Liver (tissue), 3 donors: ENCODE results near the gene CLOCK.

Experiments
- GABPA ChIP-seq, 2 donors: IDR thresholded peaks in 1 of 2; conservative IDR thresholded peaks in 1 of 2; 2 replicates each; pipeline ENCODE4 v1.6.1; 2016; ENCODE audit warnings: antibody characterized with exemption in 2 of 2, mild to moderate bottlenecking in 1 of 2, moderate library complexity in 1 of 2
- HNF4G ChIP-seq: IDR thresholded peaks from 2 replicates; pipeline ENCODE4 v1.6.1; 2016; ENCODE audit warnings: antibody characterized with exemption
- NR2F2 ChIP-seq: IDR thresholded peaks from 2 replicates; pipeline ENCODE4 v1.6.1; 2016; ENCODE audit warnings: antibody characterized with exemption
- RAD21 ChIP-seq, 2 donors: IDR thresholded peaks; 2 replicates each; pipeline ENCODE4 v1.6.1; 2016; ENCODE audit warnings: antibody characterized with exemption in 2 of 2, mild to moderate bottlenecking in 2 of 2
- RXRA ChIP-seq, 2 donors: IDR thresholded peaks; 2 replicates each; pipeline ENCODE4 v1.6.1; 2017 to 2018; ENCODE audit warnings: antibody characterized with exemption in 2 of 2, mild to moderate bottlenecking in 1 of 2
- YY1 ChIP-seq: IDR thresholded peaks from 2 replicates; pipeline ENCODE4 v1.6.1; 2016; ENCODE audit warnings: antibody characterized with exemption, mild to moderate bottlenecking
- TF ChIP-seq, protein P1 (sequence below): fragments of 150-350 bp; IDR thresholded peaks from 2 replicates; pipeline ENCODE4 v1.5.1; 2017; ENCODE audit warnings: improper control_type of control experiment, low read depth, low read length; ENCODE audit not compliant: missing input control
- donor health status: healthy.
- donor health status: healthy.

- TF ChIP-seq, protein P1, sequence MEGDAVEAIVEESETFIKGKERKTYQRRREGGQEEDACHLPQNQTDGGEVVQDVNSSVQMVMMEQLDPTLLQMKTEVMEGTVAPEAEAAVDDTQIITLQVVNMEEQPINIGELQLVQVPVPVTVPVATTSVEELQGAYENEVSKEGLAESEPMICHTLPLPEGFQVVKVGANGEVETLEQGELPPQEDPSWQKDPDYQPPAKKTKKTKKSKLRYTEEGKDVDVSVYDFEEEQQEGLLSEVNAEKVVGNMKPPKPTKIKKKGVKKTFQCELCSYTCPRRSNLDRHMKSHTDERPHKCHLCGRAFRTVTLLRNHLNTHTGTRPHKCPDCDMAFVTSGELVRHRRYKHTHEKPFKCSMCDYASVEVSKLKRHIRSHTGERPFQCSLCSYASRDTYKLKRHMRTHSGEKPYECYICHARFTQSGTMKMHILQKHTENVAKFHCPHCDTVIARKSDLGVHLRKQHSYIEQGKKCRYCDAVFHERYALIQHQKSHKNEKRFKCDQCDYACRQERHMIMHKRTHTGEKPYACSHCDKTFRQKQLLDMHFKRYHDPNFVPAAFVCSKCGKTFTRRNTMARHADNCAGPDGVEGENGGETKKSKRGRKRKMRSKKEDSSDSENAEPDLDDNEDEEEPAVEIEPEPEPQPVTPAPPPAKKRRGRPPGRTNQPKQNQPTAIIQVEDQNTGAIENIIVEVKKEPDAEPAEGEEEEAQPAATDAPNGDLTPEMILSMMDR: no peak
- TF ChIP-seq YY1: no peak
- no peak for TF ChIP-seq GABPA (IDR thresholded peaks at IDR 0.05 in 1 of 2, conservative IDR thresholded peaks at IDR 0.05 in 1 of 2)
- TF ChIP-seq RAD21 (IDR thresholded peaks at IDR 0.05): no peak
- TF ChIP-seq HNF4G: no peak
- no peak for TF ChIP-seq RXRA (IDR thresholded peaks at IDR 0.05)
- no peak for TF ChIP-seq NR2F2
These were observed 15.2 kb upstream of the CLOCK start for GRCh38 chr4:55561889-55562288.
